Psoas muscle (tissue), 8 donors: Measurements from ENCODE around the gene EPB41L4A. TPM values are rescaled to one million over a fixed set of nuclear protein-coding genes. Genes with fewer than 3 reads are reported as not detected.

Experiments
- ATAC-seq, 4 donors: fragments of 200-7000 bp; cut with Tn5 transposase; one replicate each; pipeline ENCODE4 v1.9.1; 2020; ENCODE audit warnings: moderate library complexity in 3 of 4, mild to moderate bottlenecking in 2 of 4
- DNase-seq, 2 donors: peaks; one replicate each; pipeline ENCODE4 v3.0.0-alpha.2; 2020
- H3K27ac ChIP-seq: fragments of 200-600 bp; one replicate; pipeline ENCODE4 v1.8.0; 2022
- H3K27me3 ChIP-seq, 3 donors: fragments of 200-600 bp in 1 of 3; one replicate each; pipeline versions ENCODE4 v1.6.1 to v1.8.0; 2013 to 2022; ENCODE audit warnings: low read length in 2 of 3, mild to moderate bottlenecking in 2 of 3, moderate library complexity in 1 of 3; ENCODE audit not compliant: insufficient read depth in 3 of 3
- H3K36me3 ChIP-seq, 2 donors: fragments of 200-600 bp in 1 of 2; one replicate each; pipeline versions ENCODE4 v1.6.1 to v1.8.0; 2013 to 2022; ENCODE audit warnings: low read depth in 1 of 2, mild to moderate bottlenecking in 1 of 2, moderate library complexity in 1 of 2; ENCODE audit not compliant: insufficient read depth in 1 of 2
- H3K4me1 ChIP-seq: fragments of 200-600 bp; one replicate; pipeline ENCODE4 v1.8.0; 2022
- H3K4me3 ChIP-seq: fragments of 200-600 bp; one replicate; pipeline ENCODE4 v1.8.0; 2022; ENCODE audit warnings: mild to moderate bottlenecking
- H3K9me3 ChIP-seq: fragments of 200-600 bp; one replicate; pipeline ENCODE4 v1.8.0; 2022
- CTCF ChIP-seq: fragments of 200-600 bp; IDR thresholded peaks from one replicate; pipeline ENCODE4 v1.8.0; 2022; ENCODE audit warnings: antibody characterized with exemption
- WGBS, 3 donors: extraction: QIAGEN DNeasy Blood & Tissue Kit; methylation state at CpG; one replicate each; pipeline versions ENCODE4 v1.1.6 to v1.1.7; 2013; 5-methylcytosine and 5-hydroxymethylcytosine counted together
- intact Hi-C, 2 donors: fragments of 100-400 bp; cut with DNase I; formaldehyde crosslinking; loops; one replicate each; pipeline versions ENCODE4 v1.11.0 to v1.14.2; 2022
- polyA plus RNA-seq, 3 donors: library from polyadenylated mRNA; stranded (reverse); fragments of 200-250 nt; gene quantifications; one replicate each; pipeline ENCODE4 v1.2.3, GENCODE V29; 2013
- total RNA-seq, 4 donors: library from RNA; stranded (reverse); fragmentation: NEBNext Ultra II Directional in 2 of 4; extraction: Animal tissue kit (Norgen Biotek cat#: 25700) in 2 of 4; gene quantifications; one replicate each; pipeline versions ENCODE4 v1.2.1 to v1.2.4, GENCODE V29; 2021 to 2023
- donor health status: healthy with polysubstance abuse.
- donor health status: DM: no; HTN: no; CAD: no; lungs with moderate emphysema.
- donor health status: Bipolar disorder and iron deficiency.
- donor health status: healthy.
- donor health status: DM: yes; HTN: yes; CAD: no.
- donor health status: DM: no; HTN: no; CAD: no.
- donor health status: DM: no; HTN: no; CAD: no.
- donor health status: DM: yes; HTN: yes; CAD: no.

The EPB41L4A gene
- total and polyA plus RNA-seq, 7 donors = 1.0 to 7.2 (median 1.9) TPM

- WGBS, 3 donors = 48 to 77% (median 52%) methylated on average over 3 of the region's 3 CpGs
These were observed 72.5 kb downstream of the EPB41L4A start for GRCh38 chr5:112346411-112347044.

GRCh38 chr5:112344540-112344939, 74.5 kb downstream of the EPB41L4A start:
- H3K9me3 ChIP-seq = no peaks in the 10 kb centered on the region
- TF ChIP-seq CTCF = no peak
- H3K27ac ChIP-seq = no peak overlapping the region
- intact Hi-C loops = no loop called here
- ATAC-seq (no peak), DNase-seq (no peak)
- WGBS, 3 donors = 71 to 78% (median 74%) methylated on average over 3 of the region's 3 CpGs
- H3K27me3 ChIP-seq = no peaks in the 10 kb centered on the region
- no peaks in the 10 kb centered on the region for H3K36me3 ChIP-seq
- no peaks in the 10 kb centered on the region for H3K4me1 ChIP-seq
- H3K4me3 ChIP-seq = no peak overlapping the region

More at GRCh38 chr5:112346411-112347044, 72.5 kb downstream of the EPB41L4A start:
- DNase-seq = no peak
- no peak for ATAC-seq
- H3K36me3 ChIP-seq = no peaks in the 10 kb centered on the region
- intact Hi-C loops = no loop called here
- no peaks in the 10 kb centered on the region for H3K9me3 ChIP-seq
- H3K4me1 ChIP-seq = no peaks in the 10 kb centered on the region
- H3K27ac ChIP-seq = no peak overlapping the region
- TF ChIP-seq CTCF = no peak
- no peaks in the 10 kb centered on the region for H3K27me3 ChIP-seq
- no peak overlapping the region for H3K4me3 ChIP-seq

DNA sequence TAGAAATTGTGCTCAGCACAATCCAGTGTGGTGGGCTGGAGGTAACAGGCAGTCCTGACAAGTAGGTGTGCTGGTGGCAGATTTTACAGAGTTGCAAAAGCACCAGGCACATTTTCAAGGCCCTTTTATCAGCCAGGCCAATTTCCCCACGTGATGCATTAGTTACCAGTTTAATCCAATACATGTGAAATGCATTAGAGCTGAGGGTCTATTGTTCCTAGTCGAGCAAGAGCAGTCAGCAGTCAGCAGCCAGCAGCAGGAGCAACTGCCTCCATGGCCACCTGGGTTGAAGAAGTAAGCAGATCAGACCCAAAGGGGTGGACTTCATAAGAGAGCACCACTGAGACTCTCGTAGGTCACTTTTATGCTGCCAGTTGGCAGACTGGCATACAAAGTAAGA, 76.7 kb downstream of the EPB41L4A start:
- intact Hi-C loops = no loop called here

GRCh38 chr5:112339761-112340160, 79.3 kb downstream of the EPB41L4A start:
- Histone ChIP-seq H3K36me3 (no peaks in the 10 kb centered on the region), H3K27me3 (no peaks in the 10 kb centered on the region), H3K4me1 (peaks cover 12% of the 10 kb centered on the region), H3K4me3 (no peak overlapping the region), H3K9me3 (no peaks in the 10 kb centered on the region), H3K27ac (no peak overlapping the region)
- no peak for ATAC-seq
- DNase-seq = no peak
- 78 to 87% (median 86%) methylated on average over 8 of the region's 8 CpGs for WGBS, 3 donors
- TF ChIP-seq CTCF = no peak
- intact Hi-C loops = no loop called here

More for the DNA sequence above, 76.7 kb downstream of the EPB41L4A start:
- 34 to 44% (median 42%) methylated on average over 3 of the region's 3 CpGs for WGBS, 3 donors
- Histone ChIP-seq H3K27me3 (no peaks in the 10 kb centered on the region), H3K36me3 (no peaks in the 10 kb centered on the region), H3K27ac (no peak overlapping the region), H3K9me3 (no peaks in the 10 kb centered on the region), H3K4me3 (no peak overlapping the region), H3K4me1 (peaks cover 12% of the 10 kb centered on the region)
- ATAC-seq (no peak), DNase-seq (no peak)
- no peak for TF ChIP-seq CTCF
